GM19193 (cell line): ENCODE measurements around the gene NLRC3.

Experiments
- POLR2A ChIP-seq: IDR thresholded peaks from 4 replicates; pipeline ENCODE4 v1.6.1; 2011; ENCODE audit not compliant: insufficient read depth, insufficient read length; ENCODE audit errors: extremely low read depth

Gene NLRC3

DNA sequence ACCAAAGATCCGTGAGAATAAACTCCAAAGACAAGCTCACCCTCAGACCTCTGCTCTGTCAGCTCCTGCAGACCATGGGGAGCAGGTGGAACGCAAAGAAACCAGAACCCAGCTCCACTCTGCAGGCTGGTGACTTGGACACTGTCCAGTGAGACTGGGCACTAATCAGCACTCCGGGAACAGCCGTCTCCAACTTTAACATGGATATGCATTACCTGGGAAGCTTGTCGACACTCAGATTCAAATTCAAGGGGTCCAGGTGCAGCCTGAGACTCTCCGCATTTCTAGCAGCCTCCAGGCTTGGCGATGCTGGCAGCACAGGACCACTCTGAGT lies 25.1 kb upstream of the NLRC3 start:
- no peak for TF ChIP-seq POLR2A

DNA sequence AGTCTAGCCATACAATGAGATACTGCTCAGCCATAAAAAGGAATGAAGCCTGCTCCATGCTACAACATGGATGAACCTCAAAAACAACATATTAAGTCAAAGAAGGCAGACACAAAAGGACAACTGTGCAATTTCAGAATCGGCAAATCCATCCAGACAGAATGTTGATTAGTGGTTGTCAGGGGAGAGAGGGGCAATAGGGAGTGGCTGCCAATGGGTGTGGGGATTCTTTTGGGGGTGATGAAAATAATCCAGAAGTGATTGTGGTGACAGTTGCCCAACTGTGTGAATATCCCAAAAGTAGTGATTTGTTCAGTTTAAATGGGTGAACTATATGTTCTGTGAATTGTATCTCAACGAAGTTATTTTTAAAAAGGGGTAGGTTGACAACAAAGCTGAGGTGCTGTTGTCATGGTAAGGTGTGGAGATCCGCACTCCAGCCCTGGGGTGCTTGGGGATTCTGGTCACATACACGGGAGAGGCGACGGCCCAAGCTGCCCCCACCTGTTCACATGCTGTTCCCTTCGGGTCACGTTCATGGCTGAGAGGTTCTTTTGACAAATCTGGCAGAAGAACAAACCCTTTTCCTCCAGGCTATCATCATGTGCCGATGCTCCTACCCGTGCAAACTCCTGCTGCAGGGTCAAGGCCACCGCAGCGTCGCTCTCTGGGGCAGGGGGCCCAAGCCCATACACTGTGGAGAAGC lies 24.6 kb upstream of the NLRC3 start:
- TF ChIP-seq POLR2A = no peak

DNA sequence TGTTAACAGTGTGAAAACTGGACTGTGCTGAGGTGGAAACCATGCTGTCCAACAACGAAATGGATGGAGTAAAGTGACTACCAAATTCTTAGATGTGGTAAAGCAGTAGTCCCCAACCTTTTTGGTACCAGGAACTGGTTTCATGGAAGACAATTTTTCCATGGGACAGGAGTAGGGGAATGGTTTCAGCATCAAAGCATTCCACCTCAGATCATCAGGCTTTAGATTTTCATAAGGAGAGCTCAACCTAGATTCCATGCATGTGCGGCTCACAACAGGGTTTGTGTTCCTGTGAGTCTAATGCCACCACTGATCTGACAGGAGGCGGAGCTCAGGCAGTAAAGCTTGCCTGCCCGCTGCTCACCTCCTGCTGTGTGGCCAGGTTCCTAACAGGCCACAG lies 22.7 kb upstream of the NLRC3 start:
- no peak for TF ChIP-seq POLR2A

DNA sequence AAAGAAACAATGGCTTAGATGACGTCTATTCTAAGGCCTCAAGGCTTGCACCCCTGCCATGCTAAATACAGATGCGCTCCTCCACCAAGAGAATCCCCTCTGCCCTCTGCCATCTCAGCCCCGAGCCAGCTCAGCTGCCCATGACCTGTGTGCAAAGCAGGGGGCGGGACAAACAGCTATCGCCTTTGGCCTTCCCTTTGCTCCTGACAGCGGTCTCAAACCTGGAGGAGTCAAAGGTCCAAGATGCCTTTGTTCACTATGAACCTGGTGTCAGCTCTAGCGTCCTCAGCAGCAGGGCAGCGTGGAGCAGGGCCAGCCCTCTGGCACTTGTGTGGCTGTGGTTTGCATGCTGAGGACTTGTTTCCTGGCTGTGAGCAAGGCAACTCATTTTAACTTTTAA lies 21.9 kb upstream of the NLRC3 start:
- TF ChIP-seq POLR2A = no peak

DNA sequence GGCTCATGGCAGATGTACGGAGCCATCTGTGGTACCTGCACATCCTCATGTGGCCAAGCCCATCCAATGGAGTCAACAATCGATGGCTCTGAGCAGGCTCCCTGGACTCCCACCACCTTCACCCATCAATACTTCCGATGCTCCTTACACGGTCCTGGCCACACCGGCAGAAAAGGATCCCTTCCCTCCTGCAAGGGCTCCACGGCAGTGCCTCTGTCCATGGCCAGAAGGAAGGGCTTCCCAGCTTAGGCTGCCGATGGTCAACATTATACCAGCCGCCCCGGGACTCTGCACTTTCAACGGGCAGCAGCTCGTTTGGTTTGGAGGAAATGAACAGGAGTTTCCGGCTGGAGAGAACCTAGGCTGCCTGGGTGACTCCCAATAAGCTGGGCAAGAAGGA lies 21.0 kb upstream of the NLRC3 start:
- TF ChIP-seq POLR2A = no peak

DNA sequence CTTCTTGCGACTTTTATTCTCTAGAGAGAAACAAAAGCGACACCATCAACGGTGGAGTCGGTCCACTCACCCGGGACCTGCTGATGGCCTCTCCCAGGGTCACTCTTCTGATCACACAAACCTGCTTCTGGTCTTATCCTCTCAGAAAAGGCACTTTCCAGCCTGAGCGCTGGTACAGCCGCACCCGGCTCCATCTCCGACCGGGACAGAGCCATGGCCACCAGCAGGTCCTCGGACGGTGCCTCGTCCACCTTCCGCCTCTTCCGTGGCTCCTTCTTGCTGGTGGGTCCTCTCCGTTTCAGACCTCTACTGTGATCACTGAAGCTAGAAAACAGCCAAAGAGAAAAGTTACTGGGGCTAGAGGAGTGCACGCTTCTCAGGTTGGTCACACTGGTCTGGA lies 20.5 kb upstream of the NLRC3 start:
- TF ChIP-seq POLR2A = no peak

DNA sequence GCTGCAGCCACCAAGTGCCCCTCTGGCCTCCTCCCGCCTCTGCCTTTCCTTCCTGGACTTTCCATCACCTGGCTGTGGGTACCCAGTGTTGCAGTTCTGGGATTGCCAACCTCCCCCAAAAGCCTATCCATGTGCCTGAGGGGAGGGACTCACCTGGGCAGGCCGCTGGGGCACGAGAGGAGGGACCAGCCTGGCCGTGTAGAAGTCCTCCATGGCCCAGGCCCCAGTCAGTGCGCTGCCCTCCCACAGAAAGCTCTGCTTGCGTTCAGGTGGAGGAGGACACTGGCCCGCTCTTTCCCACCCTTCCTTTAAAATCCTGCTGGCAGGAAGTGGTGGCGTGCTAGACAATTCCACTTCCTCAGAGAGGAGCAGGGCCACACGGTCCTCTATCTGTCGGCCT lies 20.0 kb upstream of the NLRC3 start:
- no peak for TF ChIP-seq POLR2A

DNA sequence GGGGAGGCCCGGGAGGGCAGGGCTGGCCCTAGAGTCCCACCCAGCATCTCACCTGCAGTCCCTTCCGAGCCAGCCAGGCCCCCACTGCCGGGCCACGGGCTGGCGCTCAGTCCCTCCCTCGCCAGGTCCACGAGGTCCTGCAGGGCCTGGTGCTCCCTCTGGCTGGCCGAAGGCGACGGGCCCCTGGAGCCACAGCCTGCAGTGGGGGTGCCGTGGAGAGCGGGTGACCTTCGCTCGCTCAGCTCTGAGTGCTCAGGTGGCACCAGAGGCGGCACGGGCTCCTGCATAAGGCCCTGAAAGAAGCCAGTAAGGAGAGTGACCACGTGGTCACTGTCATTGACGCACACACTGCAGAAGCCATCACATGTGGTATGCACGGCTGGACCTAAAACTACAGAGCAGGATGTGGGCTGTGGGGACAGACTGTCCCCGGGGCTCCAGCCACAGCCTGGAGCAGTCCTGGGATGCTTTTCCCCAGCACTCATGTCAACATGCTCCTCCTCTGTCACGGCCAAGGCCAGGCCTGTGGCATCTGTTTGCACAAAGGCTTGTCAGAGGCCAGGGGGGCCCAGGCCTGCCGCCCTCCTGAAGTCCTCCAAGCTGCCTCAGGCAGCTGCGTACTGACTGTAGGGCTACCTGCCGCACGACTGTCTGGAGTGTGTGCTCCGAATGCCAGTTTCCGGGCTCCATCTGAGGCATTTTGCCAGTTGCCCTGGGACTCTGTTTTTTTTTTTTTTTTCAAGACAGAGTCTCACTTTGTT lies 19.1 kb upstream of the NLRC3 start:
- no peak for TF ChIP-seq POLR2A

DNA sequence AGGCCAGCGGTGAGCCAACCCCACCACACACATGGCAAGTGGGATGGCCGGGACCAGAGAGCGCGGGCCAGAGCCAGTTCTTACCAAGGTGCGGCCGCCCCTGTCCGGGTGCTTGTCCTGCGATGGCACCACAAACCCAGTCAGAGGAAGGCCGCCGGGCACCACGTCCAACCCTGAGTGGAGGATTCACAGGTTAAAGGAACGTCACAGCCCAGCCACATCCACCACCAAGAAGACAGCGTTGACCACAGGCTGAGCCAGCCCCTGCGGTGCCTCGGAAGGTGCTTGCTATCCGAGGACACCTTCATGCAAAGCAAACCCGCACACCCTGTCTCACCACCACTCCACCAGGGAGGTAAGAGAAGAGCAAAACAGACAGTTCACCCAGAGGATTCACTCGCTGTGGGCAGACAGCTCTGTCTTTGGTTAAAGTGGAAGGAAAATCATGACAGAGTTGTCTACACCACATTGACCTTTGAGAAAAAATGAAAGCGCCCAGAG lies 18.4 kb upstream of the NLRC3 start:
- no peak for TF ChIP-seq POLR2A

DNA sequence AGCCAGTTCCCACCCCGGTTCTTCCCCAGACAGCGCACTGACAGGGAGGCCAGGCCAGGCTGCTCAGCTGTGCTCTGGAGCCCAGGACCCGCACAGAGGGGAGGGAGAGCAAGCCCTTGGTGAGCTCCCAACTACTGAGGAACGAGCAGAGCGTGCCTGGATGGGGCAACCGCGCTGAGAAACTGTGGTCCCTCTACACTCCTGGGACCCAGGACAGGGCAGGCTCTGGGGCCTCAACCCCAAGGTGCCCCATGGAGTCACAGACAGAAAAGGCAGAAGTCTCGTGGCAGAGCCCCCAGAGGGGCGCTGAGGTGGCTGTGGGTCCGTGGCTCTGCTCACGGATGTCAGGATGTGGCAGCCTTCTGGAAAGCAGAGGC lies 17.9 kb upstream of the NLRC3 start:
- TF ChIP-seq POLR2A = no peak

DNA sequence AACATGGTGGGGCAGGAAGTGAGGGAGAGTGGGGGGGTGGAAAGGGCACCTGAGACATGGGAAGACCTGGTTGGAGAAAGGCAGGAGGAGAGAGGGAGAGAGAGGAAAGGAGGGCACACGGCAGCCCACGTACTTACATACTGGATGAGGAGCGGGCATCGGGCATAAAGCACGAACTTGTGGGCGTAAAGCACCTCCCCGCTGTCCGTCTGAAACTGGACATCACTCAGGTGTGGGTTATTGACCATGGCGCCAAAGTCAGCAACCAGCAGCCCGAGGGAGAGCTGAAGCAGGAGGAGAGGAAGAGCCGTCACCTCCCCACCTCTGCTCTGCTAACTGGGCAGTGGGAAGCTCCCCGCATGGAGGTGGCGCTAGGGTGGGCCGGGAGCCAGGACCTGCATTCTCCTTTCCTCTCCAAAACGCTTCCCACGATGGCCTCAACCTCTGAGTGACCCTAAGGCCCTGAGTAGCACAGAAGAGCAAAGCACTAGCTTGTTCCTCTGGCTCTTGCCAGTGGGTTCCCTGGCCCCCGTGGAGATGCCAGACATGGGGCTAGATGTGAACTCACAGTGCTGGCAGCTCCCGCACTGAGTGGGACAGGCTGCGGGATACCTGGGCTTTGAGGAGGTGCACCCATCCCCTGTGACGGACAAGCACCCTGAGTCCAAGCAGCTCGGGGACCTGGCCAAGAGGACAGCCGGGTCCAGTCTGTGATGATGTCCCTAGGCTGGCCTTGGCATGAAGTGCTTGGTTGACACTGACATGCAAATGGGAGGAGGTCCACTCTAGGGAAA lies 17.3 kb upstream of the NLRC3 start:
- TF ChIP-seq POLR2A = no peak

DNA sequence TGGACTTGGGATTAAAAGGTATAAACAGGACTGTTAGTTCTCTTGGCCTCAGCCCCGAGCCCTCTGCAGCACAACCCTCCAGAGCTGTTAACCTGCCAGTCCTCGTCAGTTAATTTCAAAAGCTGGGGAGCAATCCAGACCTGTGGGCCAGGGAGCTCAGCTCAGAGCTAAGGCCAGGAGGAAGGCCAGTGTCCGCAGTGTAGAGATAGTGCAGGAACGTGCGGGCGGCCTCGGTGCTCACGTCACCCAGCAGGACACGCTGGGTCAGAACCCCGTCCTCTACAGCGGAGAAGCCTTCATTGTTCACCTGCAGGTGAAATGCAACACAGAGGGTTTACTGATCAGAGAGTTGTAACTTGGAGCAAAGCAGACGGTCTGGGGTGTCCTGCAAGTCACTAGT lies 15.4 kb upstream of the NLRC3 start:
- no peak for TF ChIP-seq POLR2A

DNA sequence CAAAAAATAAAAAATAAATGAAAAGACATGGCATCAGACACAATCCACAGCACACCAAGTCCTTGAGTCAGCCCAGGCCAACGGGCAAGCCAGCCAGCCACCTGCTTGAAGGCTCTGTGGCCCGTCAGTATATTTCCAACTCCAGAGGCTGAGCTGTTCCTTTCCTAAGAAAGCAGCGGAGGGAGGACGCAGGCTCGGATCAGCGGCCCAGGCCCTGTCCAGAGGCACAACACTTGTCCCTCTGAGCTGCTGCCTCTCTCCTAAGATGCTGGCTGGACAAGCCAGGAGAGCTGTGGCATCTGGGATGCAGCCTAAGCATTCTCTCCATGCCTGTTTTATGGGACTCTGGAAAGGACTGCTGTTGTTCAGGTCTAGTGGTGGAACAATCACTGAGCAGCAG lies 14.8 kb upstream of the NLRC3 start:
- TF ChIP-seq POLR2A = no peak

DNA sequence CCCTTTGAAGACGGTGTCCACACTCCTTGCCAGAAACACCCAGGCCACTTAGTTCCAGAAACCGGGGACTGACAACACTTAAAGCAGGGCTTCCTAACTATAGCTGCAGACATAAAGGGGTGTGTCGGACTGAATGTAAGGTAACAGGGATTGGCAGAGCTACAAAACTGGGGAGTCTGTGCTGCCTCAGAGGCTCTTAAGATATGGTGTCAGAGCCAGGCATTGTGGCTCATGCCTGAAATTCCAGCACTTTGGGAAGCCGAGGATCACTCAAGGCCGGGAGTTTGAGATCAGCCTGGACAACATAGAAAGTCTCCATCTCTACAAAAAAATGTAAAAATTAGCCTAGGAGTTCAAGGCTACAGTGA lies 14.2 kb upstream of the NLRC3 start:
- no peak for TF ChIP-seq POLR2A

DNA sequence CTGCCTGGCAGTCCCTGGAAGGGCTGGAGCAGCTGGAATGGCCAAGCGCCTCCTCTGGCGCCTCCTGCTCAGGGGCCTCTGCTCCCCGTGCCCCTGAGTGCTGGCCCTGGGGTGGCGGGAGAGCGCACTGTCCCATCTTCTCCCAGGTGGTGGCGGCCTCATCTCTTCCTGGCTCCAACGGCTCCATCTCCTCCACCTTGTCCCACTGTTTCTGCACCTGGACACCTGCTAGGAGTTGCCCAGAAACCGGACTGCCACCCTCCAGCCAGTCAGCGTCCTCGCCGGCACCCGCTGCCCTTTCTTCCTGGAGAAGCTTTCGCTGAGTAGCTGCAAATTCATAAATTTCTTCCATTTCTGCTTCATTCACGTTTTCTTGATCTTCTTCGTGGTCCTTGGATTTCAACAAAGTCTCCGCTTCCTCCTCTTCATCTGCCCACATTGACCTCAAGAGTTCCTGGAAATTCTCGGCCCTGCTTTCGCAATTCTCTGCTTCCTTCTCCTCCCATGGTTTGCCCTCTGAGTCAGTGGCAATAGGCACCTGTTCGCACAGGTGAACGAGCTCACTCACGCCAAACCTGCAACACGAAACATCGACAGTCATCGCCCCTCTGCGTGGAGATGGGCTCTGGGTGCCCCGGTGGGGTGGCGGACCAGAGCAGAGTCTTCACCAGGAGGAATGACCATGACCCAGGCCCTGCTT lies 13.7 kb upstream of the NLRC3 start:
- no peak for TF ChIP-seq POLR2A
